Neuronal stem cell (in vitro differentiated cells): Measurements from ENCODE around the gene PRODH2.
A peak's percentile ranks its signal among the peaks of the same experiment; 100 is the strongest.

ENCODE experiments used
- DNase-seq: peaks from one replicate; pipeline ENCODE4 v3.0.0-alpha.2; 2013; ENCODE audit warnings: low spot score
- H2AFZ ChIP-seq: one replicate; pipeline ENCODE4 v1.6.1; 2013; ENCODE audit warnings: mild to moderate bottlenecking, low read length, inconsistent platforms
- H2AK5ac ChIP-seq: 2 replicates; pipeline ENCODE4 v1.6.1; 2013; ENCODE audit warnings: low read depth, mild to moderate bottlenecking, inconsistent platforms, low read length, moderate library complexity, mixed read lengths
- H2BK120ac ChIP-seq: 2 replicates; pipeline ENCODE4 v1.6.1; 2013; ENCODE audit warnings: low read depth, mild to moderate bottlenecking, inconsistent platforms, low read length, moderate library complexity, mixed read lengths
- H2BK12ac ChIP-seq: one replicate; pipeline ENCODE4 v1.6.1; 2013; ENCODE audit warnings: low read length, inconsistent platforms
- H2BK15ac ChIP-seq: 2 replicates; pipeline ENCODE4 v1.6.1; 2013; ENCODE audit warnings: mild to moderate bottlenecking, low read length, inconsistent platforms, mixed read lengths
- H2BK5ac ChIP-seq: one replicate; pipeline ENCODE4 v1.6.1; 2013; ENCODE audit warnings: inconsistent platforms, mild to moderate bottlenecking, low read length, moderate library complexity
- H3K14ac ChIP-seq: one replicate; pipeline ENCODE4 v1.6.1; 2013; ENCODE audit warnings: low read length, inconsistent platforms
- H3K18ac ChIP-seq: 2 replicates; pipeline ENCODE4 v1.6.1; 2013; ENCODE audit warnings: low read length, inconsistent platforms
- H3K23ac ChIP-seq: 2 replicates; pipeline ENCODE4 v1.6.1; 2013; ENCODE audit warnings: low read depth, mild to moderate bottlenecking, mixed read lengths, low read length, inconsistent platforms; ENCODE audit not compliant: poor library complexity
- H3K27ac ChIP-seq: replicated peaks from 3 replicates; pipeline ENCODE4 v1.5.1; 2013; ENCODE audit warnings: low read length, inconsistent platforms
- H3K27me3 ChIP-seq, 3 experiments: 2 replicates each; pipeline ENCODE4 v1.6.1; 2013; ENCODE audit warnings: low read length in 3 of 3, mild to moderate bottlenecking in 2 of 3, inconsistent platforms in 1 of 3, low read depth in 1 of 3, mixed read lengths in 1 of 3, moderate library complexity in 1 of 3; ENCODE audit not compliant: control insufficient read depth in 3 of 3, insufficient read depth in 3 of 3
- H3K36me3 ChIP-seq, 2 donors: replicated peaks in 1 of 2; 2 replicates each; pipeline ENCODE4 v1.6.1; 2013; ENCODE audit warnings: low read length in 2 of 2; ENCODE audit not compliant: control insufficient read depth in 2 of 2, insufficient read depth in 2 of 2
- H3K4ac ChIP-seq: 2 replicates; pipeline ENCODE4 v1.6.1; 2013; ENCODE audit warnings: inconsistent platforms, mild to moderate bottlenecking, low read length, moderate library complexity
- H3K4me1 ChIP-seq, 2 donors: 1 replicate in 1 of 2; 2 replicates in 1 of 2; pipeline ENCODE4 v1.6.1; 2013; ENCODE audit warnings: low read length in 2 of 2, low read depth in 1 of 2; ENCODE audit not compliant: control insufficient read depth in 2 of 2, insufficient read depth in 1 of 2
- H3K4me2 ChIP-seq: one replicate; pipeline ENCODE4 v1.6.1; 2013; ENCODE audit warnings: mild to moderate bottlenecking, low read length, inconsistent platforms; ENCODE audit not compliant: insufficient read depth, poor library complexity, severe bottlenecking
- H3K4me3 ChIP-seq, 2 donors: 2 replicates each; pipeline ENCODE4 v1.5.1; 2013; ENCODE audit warnings: low read length in 2 of 2, mild to moderate bottlenecking in 2 of 2, inconsistent platforms in 1 of 2, moderate library complexity in 1 of 2
- H3K79me1 ChIP-seq: one replicate; pipeline ENCODE4 v1.6.1; 2013; ENCODE audit warnings: low read depth, mild to moderate bottlenecking, inconsistent platforms, low read length, moderate library complexity
- H3K9ac ChIP-seq: one replicate; pipeline ENCODE4 v1.6.1; 2013; ENCODE audit warnings: mild to moderate bottlenecking, low read depth, low read length, inconsistent platforms; ENCODE audit not compliant: poor library complexity
- H3K9me3 ChIP-seq, 2 donors: replicated peaks in 1 of 2; 2 replicates each; pipeline versions ENCODE3 to v1.6.1; 2013; ENCODE audit warnings: low read length in 2 of 2, mild to moderate bottlenecking in 2 of 2, inconsistent platforms in 1 of 2, low read depth in 1 of 2, mixed read lengths in 1 of 2, moderate library complexity in 1 of 2; ENCODE audit not compliant: control insufficient read depth in 2 of 2, insufficient read depth in 1 of 2
- H4K8ac ChIP-seq: one replicate; pipeline ENCODE4 v1.6.1; 2013; ENCODE audit warnings: low read depth, mild to moderate bottlenecking, inconsistent platforms, low read length, moderate library complexity
- H4K91ac ChIP-seq: one replicate; pipeline ENCODE4 v1.6.1; 2013; ENCODE audit warnings: low read length, low read depth, mild to moderate bottlenecking, inconsistent platforms; ENCODE audit not compliant: poor library complexity
- WGBS, 2 donors: extraction: QIAGEN DNeasy Blood & Tissue Kit; methylation state at CpG; one replicate each; pipeline ENCODE4 v1.1.7; 2013; ENCODE audit warnings: missing lambda C conversion rate in 2 of 2, mixed read lengths in 1 of 2; ENCODE audit not compliant: insufficient read length in 2 of 2, insufficient replicate concordance in 1 of 2; ENCODE audit errors: extremely low coverage in 2 of 2; 5-methylcytosine and 5-hydroxymethylcytosine counted together

The PRODH2 gene

DNA sequence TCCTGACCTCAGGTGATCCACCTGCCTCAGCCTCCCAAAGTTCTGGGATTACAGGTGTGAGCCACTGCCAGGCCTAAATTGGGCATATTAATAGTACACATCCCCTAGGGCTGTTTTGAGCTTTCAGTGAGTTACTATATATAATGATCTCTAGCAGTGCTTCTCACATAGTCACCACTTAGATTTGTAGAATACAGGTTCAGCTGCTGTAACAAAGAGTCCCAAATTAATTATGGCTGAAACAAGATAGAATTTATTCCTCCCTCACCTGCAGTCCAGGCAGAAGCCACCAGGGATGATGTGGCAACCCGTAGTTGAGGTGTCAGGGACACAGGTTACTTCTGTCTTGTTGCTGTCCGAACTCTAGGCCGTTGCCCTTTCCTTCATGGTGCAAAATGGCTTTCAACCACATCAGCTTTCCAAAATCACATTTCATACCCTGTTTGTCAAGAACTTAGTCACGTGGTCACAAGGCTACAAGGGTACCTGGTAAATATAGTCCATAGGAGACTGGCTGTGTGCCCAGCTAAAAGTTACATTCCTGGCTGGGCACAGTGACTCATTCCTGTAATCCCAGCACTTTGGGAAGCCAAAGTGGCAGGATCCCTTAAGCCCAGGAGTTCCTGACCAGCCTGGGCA, 51.8 kb downstream of the PRODH2 start:
- no peak overlapping the region for H4K8ac ChIP-seq
- peaks cover 32 to 58% of the 10 kb centered on the region in 2 donors for H3K36me3 ChIP-seq
- H3K4me2 ChIP-seq, result no peak overlapping the region
- H3K4me3 ChIP-seq, result no peak overlapping the region
- H4K91ac ChIP-seq, result no peak overlapping the region
- no peak overlapping the region for H2BK15ac ChIP-seq
- no peak overlapping the region for H3K4ac ChIP-seq
- no peak overlapping the region for H3K23ac ChIP-seq
- WGBS, 2 donors, result no CpG with 5 or more reads among the region's 4 CpGs
- H3K9ac ChIP-seq, result no peak overlapping the region
- peaks cover 12 to 16% of the 10 kb centered on the region in 2 donors for H3K4me1 ChIP-seq
- no peak overlapping the region for H2BK5ac ChIP-seq
- H2BK12ac ChIP-seq, result no peak overlapping the region
- H3K9me3 ChIP-seq, result no peaks in the 10 kb centered on the region
- no peak overlapping the region for H2AK5ac ChIP-seq
- DNase-seq, result no peak
- H3K79me1 ChIP-seq, result peaks cover 18% of the 10 kb centered on the region
- H3K27me3 ChIP-seq, result peaks cover 0 to 4% (median 2%) of the 10 kb centered on the region in 3 experiments
- H3K27ac ChIP-seq, result no peak overlapping the region
- H3K14ac ChIP-seq, result no peak overlapping the region
- no peak overlapping the region for H2AFZ ChIP-seq
- no peak overlapping the region for H3K18ac ChIP-seq
- H2BK120ac ChIP-seq, result no peak overlapping the region

DNA sequence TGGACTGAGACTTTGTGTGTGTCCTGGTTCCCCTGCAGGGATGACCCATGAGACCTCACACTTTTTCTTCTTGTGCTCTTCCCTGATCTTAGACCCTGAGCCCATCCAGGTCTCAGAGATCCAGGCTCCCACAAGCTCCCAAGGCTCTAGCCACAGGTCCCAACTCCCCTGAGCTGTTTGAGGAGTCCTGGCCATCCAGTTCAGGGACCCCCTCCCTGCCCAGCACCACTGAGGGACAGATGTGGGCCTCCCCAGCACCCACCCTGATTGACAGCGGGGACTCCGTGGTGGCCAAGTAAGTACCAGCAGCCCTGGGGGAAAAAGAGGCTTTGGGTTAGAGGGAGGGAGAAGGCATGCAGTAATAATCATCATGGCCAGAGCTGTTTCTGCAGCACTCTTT, 52.9 kb downstream of the PRODH2 start:
- no CpG with 5 or more reads among the region's 2 CpGs for WGBS, 2 donors
- Histone ChIP-seq H3K23ac (no peak overlapping the region), H2BK5ac (no peak overlapping the region), H3K4me2 (no peak overlapping the region), H3K9me3 (no peaks in the 10 kb centered on the region), H3K4me3 (peak overlapping the region in 1 of 2 donors; percentile 93), H3K27ac (no peak overlapping the region), H2BK15ac (no peak overlapping the region), H2AK5ac (no peak overlapping the region), H3K4me1 (peaks cover 12 to 24% of the 10 kb centered on the region in 2 donors), H3K79me1 (peaks cover 16% of the 10 kb centered on the region), H2AFZ (no peak overlapping the region), H3K4ac (no peak overlapping the region), H4K91ac (no peak overlapping the region), H4K8ac (no peak overlapping the region), H2BK120ac (no peak overlapping the region), H3K36me3 (peaks cover 24 to 47% of the 10 kb centered on the region in 2 donors), H3K9ac (peak overlapping the region; percentile 16), H3K27me3 (peaks cover 0 to 13% (median 3%) of the 10 kb centered on the region in 3 experiments), H3K14ac (no peak overlapping the region), H3K18ac (no peak overlapping the region), H2BK12ac (no peak overlapping the region)
- DNase-seq, result no peak

GRCh38 chr19:35757749-35758608, 54.7 kb downstream of the PRODH2 start, which contains the start of gene PROSER3:
TSS of gene PROSER3 (plus strand) at chr19:35758176. CDS start at chr19:35758216, 40 bp downstream.
- Histone ChIP-seq H3K9ac (peak within 1 kb of the TSS; percentile 95), H3K18ac (peak within 1 kb of the TSS; percentile 98), H2BK120ac (peak within 1 kb of the TSS; percentile 72), H2BK15ac (peak within 1 kb of the TSS; percentile 97), H3K4me2 (peak within 1 kb of the TSS; percentile 83), H2BK12ac (peak within 1 kb of the TSS; percentile 58), H3K4ac (peak within 1 kb of the TSS; percentile 53), H2BK5ac (peak within 1 kb of the TSS; percentile 87), H3K36me3 (peaks cover 26 to 51% of the 10 kb centered on the region in 2 donors), H2AK5ac (peak within 1 kb of the TSS; percentile 99), H3K9me3 (no peaks in the 10 kb centered on the region), H3K79me1 (peaks cover 17% of the 10 kb centered on the region), H3K27me3 (peaks cover 0 to 13% (median 3%) of the 10 kb centered on the region in 3 experiments), H3K27ac (peak within 1 kb of the TSS; percentile 91), H4K8ac (peak within 1 kb of the TSS; percentile 82), H4K91ac (no peak within 1 kb of the TSS), H3K4me1 (peaks cover 12 to 24% of the 10 kb centered on the region in 2 donors), H3K14ac (peak within 1 kb of the TSS; percentile 56), H3K4me3 (peak within 1 kb of the TSS; percentile 93 to 99), H2AFZ (peak within 1 kb of the TSS; percentile 93), H3K23ac (peak within 1 kb of the TSS; percentile 90)
- WGBS, 2 donors, result no CpG with 5 or more reads among the region's 53 CpGs
- peak; percentile 98 for DNase-seq
